Non-pigmented ciliary epithelial cell (primary cell): Measurements from ENCODE around the gene BORA.
"Not testable (repeated sequence)": the region's sequence is repeated elsewhere in the genome, so short reads cannot be mapped to it uniquely, and the experiment has no call there.

Experiments
- DNase-seq: peaks from one replicate; pipeline ENCODE4 v3.0.0-alpha.2; 2010; ENCODE audit warnings: low read depth

BORA gene

GRCh38 chr13:72763411-72763810 is 35.7 kb downstream of the BORA start:
- DNase-seq, result no peak

- no peak for DNase-seq
Measured at GRCh38 chr13:72774019-72774418, 46.3 kb downstream of the BORA start.

GRCh38 chr13:72781451-72782439 is 54.0 kb downstream of the BORA start, which contains the start of the genes DIS3 and PIBF1:
DIS3 (minus strand) TSS chr13:72781900; CDS start chr13:72781832, 68 bp downstream.
PIBF1 (plus strand) TSS chr13:72782133; CDS start chr13:72783470, 1,337 bp downstream.
- DNase-seq, result peak; percentile 90

GRCh38 chr13:72782717-72783116 is 55.0 kb downstream of the BORA start:
- DNase-seq, result no peak

GRCh38 chr13:72784679-72785078 is 57.0 kb downstream of the BORA start:
- not testable (repeated sequence) for DNase-seq

GRCh38 chr13:72788831-72789230 is 61.1 kb downstream of the BORA start:
- DNase-seq, result no peak

- no peak for DNase-seq
Measured at GRCh38 chr13:72792640-72793039, 64.9 kb downstream of the BORA start.

- DNase-seq, result no peak
Measured at GRCh38 chr13:72798817-72799216, 71.1 kb downstream of the BORA start.

- no peak for DNase-seq
Measured at GRCh38 chr13:72804301-72804700, 76.6 kb downstream of the BORA start.
